CD4-positive, alpha-beta T cell treated with Interleukin-1 beta for 1 hour (primary cell): ENCODE results near the gene COL4A2.
A peak's percentile ranks its signal among the peaks of the same experiment; 100 is the strongest.
"Not testable (repeated sequence)": the region's sequence is repeated elsewhere in the genome, so short reads cannot be mapped to it uniquely, and the experiment has no call there.

Experiments used
- DNase-seq, 2 donors: peaks; one replicate each; pipeline ENCODE4 v3.0.0-alpha.2; 2020 to 2022

The COL4A2 gene

DNA sequence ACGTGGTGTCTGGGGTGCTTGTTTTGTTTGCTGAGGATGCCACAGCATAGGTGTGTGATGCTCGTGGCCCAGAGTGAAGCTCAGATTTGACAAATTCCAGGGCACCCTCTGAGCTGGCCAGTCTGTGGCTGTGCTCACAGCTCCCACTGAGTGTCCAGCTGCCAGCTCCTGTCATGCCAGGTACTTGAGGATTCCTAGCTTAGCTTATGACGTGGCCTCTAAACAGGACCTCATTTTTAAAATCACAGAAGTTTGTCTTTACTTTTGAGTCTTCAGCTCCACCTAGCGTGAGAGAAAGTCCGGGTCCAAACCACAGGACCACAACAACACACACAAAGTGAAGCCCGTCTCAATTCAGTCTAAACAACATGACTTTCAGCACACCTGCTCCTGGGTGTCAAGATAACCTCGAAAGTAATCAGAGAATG is 137.2 kb downstream of the COL4A2 start:
- DNase-seq, result no peak

DNA sequence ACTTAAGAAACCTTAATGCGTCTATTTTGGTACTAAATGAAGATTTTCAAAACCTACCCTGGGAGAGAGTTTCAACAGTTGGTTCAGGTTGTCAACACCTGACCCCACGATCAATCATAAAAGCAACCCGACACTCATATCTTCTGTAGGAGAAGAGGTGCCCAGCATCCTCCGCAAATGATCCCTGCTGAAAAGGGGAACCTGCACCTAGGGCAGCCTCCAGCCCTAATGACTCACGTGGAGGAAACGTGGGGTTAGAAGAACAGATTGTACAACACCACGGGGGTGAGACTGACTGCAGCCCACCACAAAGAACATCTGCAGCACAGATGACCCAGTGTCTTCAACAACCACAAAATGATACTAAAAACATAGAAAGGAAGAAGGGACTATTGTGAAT is 138.1 kb downstream of the COL4A2 start:
- DNase-seq, result peak in 1 of 2 donors; percentile 24

DNA sequence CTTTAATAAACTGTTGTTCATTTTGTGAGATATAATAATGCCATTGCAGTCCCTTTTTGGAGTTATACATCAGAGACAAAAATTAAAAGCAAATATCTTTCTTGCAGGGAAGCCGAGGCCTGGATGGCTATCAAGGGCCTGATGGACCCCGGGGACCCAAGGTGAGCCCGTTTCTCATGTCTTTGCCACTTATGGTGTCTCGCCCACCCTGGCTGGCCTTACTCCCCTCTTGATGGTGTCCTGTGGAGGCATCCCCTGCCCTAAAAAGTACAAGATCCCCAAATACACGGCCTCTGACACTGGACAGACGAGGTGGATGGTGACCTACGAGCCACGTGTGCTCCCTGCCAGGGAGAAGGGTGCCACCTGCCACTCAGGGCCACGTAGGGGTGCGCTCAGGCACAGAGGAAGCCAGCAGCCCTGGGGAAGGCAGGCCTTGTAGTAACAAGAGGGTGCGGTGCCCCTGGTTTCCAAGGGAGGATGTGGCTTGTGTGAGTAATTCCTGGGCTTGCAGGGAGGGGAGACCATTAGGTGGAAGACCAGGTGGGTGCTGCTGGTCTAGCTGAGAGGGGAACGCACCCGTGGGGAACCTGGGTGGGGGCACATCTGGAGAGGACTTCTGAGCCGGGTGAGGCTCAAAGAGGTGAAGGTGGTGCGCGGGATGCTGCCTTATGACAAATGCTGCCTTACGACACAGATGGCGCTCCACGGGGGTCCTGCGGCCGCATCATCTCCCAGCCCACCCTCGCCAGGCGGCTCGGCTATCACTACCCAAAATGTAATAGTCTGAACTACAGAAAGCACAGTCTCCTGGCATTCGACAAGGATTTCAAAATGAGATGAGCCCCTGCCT is 138.9 kb downstream of the COL4A2 start:
- DNase-seq, result no peak

DNA sequence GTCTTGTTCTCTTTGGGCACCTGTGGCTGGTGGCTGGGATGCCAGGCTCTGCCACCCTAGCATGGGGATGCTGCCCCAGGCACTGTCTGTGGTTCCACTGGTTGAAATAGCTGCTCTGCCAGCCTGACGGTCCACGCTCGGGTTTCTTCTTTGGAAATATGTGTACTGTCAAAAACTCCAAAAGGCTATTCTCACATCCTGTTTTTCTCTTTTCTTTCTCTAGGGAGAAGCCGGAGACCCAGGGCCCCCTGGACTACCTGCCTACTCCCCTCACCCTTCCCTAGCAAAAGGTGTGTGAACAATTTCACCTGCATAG is 139.4 kb downstream of the COL4A2 start:
- no peak for DNase-seq

DNA sequence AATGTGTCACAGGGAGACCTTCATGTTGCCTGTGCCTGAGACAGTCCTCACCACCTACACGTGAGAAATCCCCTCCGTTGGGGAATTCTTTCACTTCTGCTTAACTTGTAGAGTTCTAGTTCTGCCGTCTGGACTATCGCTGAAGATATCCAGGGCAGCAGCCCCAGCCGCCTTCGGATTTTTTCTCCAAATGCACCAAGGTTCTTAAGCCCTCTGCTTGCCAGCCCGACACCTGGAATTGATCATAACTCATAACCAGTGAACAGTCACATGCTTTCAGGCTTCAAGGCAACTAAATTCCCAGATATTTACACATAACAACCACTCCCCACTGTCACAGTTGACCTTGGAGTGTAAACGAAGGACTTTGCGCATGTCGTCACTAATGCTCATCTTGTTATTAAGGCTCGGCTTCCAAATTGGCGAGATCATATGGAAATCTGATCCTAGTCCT is 140.0 kb downstream of the COL4A2 start:
- DNase-seq, result no peak

DNA sequence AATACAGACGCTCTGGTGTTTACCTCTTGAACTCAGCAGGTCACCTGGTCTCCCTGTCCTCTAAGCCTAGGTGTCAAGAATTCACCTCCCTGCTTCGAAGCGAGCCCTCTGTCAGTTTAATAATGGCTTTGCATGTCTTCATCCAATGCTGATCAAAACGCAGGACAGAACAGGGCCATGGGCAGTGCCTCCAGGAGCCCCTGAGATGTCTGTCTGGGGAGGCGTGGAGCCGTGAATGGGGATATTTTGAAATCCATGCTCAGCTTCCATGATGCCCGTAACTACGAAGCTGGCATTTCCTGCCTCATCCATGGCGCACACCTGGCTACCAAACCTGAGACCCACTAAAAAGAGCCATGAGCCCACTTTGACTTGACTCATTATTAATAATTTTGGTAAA is 140.7 kb downstream of the COL4A2 start:
- no peak for DNase-seq

DNA sequence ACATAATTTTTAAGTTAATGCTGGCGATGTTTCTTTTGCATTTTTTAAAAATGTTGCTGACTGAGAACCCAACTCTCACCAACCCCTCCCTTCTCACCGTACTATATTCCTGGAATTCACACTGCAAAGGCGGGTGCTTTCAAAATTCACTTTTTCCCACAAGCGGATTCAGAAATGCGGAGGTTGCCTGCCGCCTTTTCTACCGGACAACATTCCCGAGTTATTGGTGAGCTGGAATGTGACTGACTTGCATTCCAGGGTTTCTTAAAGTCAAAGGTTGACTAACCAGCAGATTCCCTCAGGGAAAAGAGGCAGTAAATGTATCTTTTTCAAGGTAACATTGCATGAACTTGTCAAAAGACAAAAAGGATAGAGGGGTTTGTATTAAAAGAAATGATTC is 141.1 kb downstream of the COL4A2 start:
- DNase-seq, result no peak

DNA sequence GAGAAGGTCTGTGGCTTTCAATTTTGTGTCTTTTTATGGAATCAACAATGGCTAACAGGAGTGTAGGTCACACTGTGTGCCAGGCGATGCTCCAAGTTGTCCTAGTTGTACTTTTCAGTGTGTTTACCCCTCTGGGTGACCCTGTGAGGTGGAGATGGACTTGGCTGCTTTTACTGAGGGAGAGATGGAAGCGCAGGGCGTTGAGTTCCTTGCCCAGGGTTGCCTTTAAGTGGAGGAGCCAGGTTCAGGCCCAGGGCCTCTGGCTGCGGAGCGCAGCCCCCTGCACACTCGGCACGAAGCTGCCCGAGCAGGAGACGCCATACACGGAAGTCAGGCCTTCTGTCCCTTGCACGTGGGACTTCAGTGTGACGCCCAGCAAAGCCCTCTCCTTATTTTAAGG is 141.6 kb downstream of the COL4A2 start:
- no peak for DNase-seq

DNA sequence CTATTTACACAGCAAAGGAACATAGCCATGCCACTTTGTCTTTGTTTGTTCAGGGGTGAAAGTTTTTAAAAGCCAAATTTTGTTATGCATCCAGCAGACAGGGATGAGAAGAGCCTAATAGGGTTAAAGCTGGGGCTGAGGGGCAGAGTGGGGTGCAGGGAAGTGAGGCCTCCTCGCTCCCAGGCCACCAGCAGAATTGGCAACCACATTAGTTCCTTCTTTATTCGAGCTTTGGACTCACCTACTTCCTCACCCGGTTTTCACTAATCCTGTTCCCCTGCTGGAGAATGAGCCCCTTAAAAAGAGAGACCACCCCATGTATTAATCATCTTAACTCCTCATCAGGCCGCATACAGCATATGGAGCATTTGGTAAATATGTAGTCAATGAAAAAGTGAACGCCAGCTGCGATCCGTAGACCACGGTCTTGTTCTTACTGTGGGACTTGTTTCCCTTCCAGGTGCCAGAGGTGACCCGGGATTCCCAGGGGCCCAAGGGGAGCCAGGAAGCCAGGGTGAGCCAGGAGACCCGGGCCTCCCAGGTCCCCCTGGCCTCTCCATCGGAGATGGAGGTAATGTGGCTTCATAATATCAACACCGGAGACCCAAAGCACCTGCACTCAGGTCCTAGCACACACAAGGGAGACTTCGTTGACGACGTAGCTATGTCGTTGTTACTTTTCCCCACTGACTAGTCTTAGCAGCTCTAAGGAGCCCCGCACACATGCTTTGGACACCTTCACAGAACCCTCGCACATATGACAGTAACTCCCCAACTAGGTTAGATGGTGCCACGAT is 142.3 kb downstream of the COL4A2 start:
- DNase-seq, result no peak

DNA sequence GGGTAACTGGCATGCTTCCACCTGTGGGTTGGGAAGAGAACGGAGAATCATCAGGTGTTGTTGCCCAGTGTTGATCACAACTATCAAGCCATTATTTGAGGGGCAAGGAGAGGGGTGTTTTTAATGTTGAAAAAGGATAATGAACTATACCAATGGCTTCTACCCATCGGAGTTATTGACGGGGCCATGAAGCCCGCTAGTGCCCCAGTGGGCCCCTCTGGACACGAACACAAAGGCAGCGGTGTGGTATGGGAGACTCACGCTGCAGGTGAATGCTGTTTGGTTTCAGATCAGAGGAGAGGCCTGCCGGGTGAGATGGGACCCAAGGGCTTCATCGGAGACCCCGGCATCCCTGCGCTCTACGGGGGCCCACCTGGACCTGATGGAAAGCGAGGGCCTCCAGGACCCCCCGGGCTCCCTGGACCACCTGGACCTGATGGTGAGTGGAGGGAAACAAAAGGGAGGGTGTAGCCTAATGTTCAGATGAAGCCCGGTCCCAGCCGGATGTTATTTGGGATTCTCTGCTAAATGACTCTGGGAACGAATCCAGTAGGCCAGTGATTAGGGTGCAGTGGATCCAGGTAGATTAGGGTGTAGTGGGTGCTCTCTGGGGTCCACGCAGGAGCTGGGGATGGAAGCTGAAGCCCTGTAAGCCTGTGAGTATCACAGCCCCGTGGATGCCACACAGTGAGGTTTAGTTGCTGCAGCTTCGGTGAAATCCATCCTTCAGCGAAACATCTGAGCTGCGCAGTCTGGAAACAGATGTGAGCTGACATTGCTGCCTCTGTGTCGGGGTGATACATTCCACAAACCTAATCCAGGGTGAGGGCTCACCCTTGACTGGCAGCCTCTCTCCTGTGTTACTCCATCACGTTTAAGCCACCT is 143.2 kb downstream of the COL4A2 start:
- no peak for DNase-seq

DNA sequence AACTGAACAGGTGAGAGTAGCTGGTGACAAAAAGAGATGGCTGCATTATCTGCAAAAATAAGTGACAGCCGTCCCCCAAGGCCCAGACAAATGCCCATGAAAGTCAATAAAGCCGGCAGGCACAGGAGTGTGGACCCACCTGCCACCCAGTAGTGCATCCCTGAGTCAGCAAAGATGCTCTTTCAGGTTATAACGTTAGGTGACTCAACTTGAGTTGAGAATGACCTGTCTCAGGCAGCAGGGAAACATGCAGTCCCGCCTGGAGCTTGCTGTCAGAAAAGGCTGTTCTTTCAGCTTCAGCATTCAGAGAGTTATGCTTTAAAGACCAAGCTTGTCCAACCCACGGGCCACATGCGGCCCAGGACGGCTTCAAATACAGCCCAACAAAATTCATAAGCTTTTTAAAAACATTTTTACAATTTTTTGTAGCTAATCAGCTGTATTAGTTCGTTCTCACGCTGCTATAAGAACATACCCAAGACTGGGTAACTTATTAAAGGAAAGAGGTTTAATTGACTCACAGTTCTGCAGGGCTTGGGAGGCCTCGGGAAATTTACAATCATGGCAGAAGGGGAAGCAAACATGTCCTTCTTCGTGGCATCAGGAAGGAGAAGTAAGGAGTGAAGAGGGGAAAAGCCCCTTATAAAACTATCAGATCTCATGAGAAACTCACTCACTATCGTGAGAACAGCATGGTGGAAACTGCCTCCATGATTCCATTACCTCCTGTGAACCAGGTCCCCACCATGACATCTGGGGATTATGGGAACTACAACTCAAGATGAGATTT is 144.1 kb downstream of the COL4A2 start:
- DNase-seq, result no peak

DNA sequence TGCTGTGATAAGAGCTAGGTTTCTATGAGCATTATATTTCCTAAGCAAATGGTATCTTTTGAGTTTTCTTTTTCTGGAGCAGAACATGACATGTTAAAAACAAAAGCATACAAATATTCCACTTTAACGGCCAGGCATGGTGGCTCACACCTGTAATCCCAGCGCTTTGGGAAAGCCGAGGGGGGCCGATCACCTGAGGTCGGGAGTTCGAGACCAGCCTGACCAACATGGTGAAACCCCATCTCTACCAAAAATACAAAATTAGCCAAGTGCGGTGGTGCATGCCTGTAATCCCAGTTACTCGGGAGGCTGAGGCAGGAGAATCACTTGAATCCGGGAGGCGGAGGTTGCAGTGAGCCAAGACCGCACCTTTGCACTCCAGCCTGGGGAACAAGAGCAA is 146.0 kb downstream of the COL4A2 start:
- DNase-seq, result not testable (repeated sequence)

DNA sequence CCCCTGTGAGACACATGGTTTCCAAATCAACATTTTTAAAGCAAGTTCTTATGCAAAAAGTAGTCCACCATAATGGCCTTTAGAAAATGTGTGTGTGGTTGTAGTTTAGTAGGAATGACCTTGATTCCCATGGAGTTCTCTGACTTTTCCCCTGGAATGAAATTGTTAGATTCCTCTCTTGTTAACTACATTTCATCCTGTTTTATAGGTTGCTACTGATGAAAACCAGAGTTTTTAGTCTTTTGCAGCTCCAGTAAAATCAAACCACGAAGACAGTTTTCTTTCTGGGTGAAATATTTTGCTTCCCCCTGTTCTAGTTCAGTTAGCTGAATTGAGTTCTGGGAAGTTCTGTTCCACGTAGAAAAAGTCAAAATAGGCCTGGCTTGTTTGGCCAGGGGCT is 146.7 kb downstream of the COL4A2 start:
- DNase-seq, result no peak

DNA sequence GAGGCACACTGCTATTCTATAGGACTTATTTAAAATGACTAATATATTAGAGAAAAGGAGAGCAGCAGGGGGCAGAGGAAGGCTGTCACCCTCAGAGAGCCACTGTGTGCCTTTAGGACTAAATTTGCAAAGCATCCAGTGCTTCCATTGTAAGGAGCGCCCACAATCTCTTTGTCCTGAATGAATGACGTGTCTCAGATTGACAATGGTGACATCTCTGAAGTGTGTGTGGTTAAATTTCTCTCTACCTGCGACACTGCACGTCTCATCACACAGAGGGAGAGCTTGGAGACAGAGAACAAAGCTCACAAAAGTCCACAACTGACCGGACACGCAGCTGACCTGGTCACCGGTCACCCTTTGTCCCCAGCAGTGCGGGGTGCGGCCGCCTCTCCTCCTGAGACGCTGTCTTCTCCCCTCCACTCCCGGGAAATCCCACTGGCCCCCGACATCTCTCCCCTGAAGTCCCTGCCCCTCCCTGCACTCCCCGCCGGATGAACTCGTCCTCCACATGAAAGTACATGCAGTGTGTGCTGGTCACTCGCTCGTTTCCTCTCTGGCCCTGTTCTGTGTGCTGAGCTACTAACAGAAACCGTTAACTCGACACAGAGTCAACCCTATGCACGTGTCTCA is 147.3 kb downstream of the COL4A2 start:
- no peak for DNase-seq

DNA sequence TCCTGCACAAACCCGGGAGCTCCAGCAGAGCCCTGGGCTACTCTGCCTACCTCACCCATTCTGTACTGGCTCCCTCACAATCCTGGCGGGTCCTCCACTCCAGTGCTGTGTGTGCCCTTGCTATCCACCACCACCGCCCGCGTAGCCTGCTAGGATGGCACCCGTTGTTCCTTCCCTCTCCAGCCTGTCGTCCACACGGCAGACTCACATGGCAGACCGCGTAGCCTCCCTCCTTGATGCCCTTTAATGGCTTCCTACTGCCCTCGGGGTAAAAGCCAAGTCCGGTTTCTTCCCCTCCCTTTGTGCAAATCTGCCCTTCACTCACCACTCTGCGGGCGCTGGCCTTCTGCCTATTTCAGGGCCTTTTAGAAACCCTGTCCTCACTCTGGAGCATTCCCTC is 147.9 kb downstream of the COL4A2 start:
- DNase-seq, result no peak

DNA sequence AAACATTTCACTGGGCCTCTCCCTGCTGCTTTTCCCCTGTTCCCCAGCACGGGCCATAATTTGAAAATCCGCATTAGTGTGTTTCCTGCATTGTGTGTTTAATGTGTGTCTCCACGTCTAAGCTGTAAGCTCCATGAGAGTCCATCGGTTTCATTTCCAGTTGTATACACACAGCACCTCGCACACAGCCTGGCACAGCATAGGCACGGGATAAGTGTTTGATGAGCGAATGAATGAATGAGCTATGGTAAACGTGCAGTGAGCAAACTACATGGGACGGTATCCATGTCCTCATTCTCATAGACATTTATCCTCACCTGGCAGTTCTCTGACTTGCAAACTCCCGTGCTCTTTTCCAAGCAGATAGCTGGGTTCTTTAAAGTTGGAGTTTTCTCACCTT is 148.4 kb downstream of the COL4A2 start:
- DNase-seq, result no peak

DNA sequence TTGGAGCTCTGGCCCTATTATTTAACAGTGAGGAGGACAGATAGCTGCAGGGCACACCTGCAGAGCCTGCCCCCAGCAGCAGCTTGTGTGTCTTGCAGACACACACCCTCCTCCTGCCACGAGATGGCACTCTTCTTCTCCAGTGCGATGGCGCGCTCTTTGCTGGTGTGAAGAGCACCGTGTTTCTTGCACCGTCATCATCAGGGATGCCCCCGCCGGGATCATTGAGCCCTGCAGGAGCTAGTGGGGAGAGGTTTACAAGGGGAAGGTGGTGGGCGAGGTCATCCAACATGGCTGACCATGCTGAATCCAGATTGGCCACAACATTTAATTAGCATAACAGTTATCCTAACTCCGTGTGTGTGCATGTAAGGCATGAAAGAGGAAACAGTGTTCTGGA is 148.9 kb downstream of the COL4A2 start:
- peak; percentile 53 to 69 for DNase-seq

DNA sequence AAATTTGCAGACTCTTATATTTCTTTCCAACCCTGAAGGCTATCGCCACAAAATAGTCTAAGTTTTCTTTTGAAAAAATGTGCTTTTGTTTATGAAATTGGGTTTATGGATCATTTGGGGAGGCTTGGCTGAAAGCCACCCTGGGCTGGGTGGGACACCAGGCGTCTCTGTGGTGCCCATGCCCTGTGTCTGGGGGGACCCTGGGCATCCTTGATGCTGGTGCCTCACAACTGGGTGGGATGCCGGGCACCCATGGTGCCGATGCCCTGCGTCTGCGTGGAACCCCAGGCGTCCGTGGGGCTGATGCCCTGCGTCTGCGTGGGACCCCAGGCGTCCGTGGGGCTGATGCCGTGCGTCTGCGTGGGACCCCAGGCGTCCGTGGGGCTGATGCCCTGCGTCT is 149.5 kb downstream of the COL4A2 start:
- DNase-seq, result no peak

DNA sequence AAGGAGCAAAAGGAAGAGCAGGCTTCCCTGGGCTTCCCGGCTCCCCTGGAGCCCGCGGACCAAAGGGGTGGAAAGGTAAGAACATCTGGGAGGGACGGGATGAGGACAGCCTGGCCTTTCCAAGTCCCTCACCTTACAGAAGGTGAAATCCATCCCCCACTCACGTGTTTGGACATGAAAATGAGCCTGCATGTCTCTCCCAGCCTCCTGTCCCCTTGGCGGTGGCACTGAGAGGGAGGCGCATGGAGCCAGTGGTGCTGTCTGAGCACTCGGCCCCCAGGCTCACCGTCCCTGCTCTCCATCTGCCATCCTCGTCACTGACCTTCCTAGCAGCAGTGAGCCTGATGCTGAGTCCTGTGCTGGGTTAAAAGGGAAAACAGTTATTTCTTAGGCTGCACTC is 150.3 kb downstream of the COL4A2 start:
- DNase-seq, result no peak

DNA sequence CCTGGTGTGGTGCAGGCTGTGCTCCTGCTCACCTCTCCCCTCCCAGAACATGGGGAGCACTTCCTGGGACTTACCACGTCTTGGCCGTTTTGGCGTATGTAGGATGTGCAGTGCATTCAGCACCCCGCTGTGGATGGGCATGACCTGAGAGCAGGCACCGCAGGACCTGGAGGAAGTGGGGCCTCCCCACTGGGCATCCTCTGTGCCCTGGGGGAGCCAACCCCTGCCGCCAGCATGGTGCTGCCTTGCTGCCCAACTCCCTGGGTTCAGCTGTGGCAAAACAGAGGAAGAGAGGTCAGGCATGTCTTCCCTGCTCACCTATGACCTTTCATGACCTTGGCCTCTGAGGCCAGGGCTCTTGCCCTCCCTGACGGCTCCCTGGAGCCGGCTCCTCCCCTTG is 150.9 kb downstream of the COL4A2 start:
- DNase-seq, result no peak

DNA sequence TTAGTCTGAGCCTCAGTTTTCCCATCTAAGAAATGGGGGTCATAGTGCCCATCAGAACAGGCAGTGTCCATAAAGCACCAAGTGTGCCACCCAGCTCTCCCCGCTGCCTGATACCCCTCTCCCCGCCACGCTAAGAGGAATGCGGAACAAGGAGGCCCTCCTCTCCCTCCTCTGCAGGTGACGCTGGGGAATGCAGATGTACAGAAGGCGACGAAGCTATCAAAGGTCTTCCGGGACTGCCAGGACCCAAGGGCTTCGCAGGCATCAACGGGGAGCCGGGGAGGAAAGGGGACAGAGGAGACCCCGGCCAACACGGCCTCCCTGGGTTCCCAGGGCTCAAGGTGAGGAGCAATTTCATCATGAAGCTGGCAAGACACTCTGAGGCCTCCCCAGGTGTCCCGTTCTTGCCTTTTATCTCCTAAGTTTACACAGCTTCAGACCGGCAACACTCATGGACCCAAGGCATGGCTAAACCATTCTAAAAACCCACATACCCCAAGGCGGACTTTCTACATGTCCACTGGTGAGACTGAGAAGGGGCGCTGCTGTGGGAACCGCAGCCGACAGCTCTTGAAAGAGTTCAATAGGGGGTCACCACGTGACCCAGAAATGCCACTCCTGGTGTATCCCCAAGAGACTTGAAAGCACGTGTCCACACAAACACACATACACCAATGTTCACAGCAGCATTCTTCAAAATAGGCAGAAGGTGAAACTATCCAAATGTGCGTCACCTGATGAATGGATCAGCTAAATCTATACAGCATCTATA is 151.7 kb downstream of the COL4A2 start:
- no peak for DNase-seq
